HG03139 (cell line): ENCODE measurements around the gene S100B.

Experiments used
- ATAC-seq: cut with Tn5 transposase; IDR thresholded peaks from one replicate; pipeline ENCODE4 v1.9.1; 2021; ENCODE audit not compliant: unreplicated experiment

S100B gene

DNA sequence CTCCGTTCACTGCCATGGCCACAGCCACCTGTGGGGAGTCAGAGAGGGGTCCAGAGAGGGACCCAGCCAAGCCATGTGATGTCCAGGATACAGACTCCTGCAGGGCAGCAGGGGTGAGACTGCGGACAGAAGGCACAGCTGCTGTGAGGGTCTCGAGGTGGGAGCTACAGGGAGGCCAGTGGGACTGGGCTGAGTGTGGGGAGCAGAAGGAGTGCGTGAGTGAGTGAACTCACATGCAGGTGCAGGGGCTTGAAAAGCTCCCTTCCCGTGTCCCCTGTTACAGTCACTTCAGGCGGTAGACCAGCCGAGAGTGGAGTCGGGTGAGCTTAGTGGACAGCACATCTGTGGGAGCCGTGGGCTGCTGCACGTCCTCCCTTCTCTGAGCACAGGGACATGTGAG is 42.4 kb downstream of the S100B start:
- no peak for ATAC-seq

DNA sequence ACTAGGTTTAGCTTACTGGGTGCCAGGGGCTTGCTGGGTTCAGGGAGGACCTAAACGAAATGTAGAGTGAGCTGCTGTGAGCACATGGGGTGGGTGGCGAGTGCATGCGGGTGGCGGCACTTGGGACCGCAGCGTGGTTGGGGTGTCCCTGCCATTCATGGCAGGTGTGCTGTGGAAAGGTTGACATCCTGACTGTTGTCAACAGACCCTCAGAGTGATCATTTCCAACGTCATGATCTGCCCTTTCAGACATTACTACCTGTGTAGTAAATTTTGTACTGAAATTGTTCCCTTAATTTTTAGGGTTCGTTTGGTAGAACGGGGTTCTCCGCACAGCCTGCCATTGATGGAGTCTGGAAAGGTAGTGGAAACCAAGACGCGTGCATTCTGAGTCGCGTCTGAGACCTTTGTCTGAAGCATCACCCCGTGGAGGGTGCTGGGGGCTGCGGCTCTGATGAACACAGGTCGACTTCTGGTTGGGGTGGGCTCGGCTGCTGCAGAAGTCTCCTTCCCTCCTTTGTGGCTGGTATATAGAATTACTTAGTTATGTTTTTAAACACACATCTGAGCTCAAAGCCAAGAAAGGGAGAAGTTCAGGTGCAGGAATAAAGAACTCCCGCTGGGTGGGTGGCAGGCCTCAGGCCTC is 43.3 kb downstream of the S100B start:
- no peak for ATAC-seq

DNA sequence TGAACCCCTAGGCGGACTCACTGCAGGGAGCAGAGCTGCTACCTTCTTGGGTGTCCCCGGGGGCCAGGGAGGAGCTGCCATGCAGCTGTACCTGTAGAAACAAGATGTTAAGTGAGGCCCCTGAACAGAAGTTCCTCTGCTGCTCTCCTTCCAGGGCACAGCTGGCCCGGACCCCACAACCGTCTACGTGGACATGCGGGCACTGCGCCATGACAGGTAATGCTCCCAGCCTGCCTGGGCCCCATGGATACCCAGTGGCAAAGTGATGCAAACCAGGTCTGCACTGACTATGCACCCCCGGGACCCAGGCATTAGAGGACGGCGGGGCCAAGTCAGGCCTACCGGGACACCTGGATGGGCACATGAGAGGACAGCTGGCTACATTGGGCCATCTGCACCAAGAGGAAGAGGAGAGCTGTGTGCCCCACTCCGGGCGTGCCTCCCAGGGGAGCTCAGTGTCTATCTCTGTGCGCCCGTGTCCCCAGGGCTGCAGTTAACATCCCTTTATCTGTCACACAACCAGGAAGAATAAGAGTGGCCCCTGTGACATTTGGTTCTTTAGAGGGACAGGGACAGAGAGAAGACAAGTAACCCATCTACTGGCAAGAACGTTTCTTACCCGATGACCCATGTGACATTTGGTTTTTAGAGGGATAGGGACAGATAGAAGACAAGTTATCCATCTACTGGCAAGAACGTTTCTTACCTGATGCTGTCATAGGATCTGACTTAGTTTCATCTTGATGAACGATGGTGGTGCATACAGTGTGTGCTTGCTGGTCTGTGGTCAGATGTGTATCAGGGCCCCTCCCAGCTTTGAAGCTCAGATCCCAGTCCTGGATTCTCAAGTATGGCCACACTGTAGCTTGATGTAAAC is 44.1 kb downstream of the S100B start:
- ATAC-seq = no peak

DNA sequence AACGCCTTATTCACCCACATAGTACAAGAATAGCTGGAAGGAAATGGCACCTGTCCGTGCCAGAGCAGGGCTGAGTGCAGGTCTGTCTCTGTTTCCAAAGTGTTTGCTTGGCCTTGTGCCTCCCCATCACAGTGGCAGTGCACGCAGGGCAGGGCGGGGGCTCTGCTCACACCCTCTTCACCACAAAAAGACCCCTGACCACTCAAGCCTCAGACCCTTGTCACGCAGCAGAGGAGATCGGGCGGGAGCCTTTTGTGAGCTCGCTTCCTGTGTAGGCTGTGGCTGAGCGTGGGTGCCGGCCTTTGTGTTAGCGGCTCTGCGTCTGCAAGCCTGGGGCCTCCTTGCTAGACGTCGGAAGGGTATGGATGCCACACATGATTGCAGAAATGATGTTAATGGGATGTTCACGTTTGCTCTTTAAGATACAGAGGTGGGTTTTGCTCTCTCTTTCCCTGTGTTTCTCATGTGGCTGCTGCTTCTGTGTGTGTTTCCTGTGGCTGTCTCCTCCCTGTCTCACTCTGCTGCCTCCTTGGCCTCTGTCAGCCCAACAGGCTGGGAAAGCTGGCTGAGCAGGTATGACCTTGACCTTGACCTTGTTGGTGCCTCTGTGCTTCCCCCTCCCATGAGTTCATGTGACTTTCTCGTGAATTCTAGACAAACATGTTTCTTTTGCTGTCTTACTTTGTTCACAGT is 45.4 kb downstream of the S100B start:
- ATAC-seq = no peak

DNA sequence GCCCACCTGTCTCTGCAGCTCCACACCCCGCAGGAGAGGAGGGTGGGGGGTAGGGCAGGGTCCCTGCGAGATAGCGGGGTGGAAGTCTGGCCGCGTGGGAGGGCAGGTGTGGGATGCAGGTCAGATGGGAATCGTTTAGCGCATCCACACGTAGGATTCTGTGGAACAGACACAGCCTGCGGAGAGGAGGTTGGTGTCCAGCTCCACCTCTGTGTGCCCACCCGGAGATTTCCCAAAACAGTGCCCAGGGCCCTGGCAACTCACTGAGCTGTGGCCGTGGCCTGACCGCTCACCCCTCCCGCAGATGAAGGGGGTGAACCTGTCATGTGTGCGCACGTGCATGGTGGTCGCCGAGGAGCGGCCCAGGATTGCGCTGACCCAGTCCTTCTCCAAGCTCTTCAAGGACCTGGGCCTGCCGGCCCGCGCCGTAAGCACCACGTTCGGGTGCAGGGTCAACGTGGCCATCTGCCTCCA is 46.9 kb downstream of the S100B start:
- ATAC-seq = no peak

DNA sequence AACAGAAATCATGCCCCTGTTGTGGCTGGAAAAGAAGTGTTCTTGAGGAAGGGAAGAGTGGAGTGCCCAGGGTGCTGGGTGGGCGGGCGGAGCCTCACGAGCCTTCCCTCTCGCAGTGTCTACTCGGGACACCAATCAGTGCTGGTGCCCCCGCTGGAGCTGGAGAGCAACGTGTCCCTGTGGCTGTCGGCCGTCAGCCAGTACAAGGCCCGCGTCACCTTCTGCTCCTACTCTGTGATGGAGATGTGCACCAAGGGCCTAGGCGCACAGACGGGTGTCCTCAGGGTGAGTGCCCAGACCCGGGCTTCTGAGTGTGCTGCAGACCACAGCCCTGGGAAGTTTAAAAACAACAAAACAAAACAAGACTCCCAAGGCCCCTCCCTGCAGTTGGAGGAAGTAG is 47.4 kb downstream of the S100B start:
- ATAC-seq = no peak

GRCh38 chr21:46556802-46557201 is 48.1 kb downstream of the S100B start:
- no peak for ATAC-seq

GRCh38 chr21:46555678-46556077 is 49.2 kb downstream of the S100B start:
- no peak for ATAC-seq

DNA sequence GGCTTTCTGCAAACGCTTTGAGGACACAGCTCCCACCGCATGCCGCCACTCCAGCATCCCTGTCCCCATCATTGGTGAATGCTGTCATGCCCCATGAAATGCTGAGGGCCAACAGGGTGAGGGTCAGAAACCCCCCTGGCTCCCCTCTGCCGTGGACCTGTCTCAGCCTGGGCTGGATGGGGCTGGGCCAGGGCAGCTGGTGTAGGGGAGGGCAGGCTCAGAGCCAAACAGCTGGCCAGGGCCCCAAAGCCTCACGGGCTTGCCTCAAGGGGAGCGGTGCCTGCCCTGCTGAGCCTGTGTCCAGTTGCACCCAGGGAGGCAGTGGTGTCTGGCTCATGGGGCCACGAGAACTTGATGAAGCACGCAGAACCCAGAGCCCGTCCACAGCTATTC is 49.7 kb downstream of the S100B start:
- no peak for ATAC-seq

DNA sequence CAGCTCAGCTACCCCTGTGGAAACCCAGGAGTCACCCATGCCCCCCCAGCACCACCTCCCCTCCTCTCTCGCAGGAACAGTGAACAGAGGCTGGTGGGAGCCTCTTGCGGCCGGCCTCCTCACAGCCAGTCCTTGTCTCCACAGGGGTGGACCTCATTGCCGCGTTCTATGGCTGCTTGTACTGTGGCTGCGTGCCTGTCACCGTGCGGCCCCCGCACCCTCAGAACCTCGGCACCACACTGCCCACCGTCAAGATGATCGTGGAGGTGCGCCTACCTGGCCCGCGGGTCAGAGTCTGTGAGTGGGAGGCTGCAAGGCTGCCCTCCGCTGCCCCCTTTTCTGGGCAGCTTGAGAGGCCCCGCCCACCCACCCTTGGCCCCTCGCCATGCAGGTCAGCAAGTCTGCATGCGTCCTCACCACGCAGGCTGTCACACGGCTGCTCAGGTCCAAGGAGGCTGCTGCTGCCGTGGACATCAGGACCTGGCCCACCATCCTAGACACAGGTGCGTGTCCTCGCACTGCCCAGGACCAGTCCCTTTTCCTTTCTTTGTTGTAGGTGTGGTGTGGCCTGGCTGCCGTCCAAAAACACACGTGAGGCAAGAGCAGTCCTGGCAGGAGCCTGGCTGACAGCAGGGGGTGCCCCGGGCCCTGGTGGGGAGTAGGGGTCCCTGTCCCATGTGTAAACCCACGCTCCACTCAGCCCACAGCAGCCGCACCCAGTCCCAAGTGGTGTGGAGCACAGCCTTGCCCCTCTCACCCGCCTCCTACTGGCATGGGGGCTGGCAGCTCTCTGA is 50.3 kb downstream of the S100B start:
- ATAC-seq = no peak

DNA sequence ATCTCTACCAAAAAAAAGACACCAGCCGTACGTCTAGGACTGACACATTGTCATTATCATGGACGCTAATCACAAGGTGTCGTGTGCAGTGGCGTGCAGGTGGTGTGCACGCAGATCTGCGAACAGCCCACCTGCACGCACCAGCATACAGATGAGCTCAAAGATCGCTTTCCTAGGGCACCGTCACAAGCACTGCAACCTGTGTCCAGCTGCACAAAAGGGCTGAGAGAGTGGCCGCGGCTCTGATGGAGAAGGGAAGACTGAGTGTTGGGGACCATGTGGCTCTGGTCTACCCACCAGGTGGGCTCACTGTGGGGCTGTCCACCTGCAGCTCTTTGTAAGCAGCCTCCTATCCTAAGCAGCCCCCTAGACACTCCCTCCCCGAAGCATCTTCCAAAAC is 50.9 kb downstream of the S100B start:
- ATAC-seq = no peak

GRCh38 chr21:46552865-46553379 is 52.0 kb downstream of the S100B start:
- ATAC-seq = no peak

GRCh38 chr21:46552274-46552673 is 52.6 kb downstream of the S100B start:
- no peak for ATAC-seq

- no peak for ATAC-seq
Observed at GRCh38 chr21:46551636-46552241, 53.1 kb downstream of the S100B start.

- ATAC-seq = no peak
Observed at GRCh38 chr21:46550116-46550941, 54.6 kb downstream of the S100B start.

DNA sequence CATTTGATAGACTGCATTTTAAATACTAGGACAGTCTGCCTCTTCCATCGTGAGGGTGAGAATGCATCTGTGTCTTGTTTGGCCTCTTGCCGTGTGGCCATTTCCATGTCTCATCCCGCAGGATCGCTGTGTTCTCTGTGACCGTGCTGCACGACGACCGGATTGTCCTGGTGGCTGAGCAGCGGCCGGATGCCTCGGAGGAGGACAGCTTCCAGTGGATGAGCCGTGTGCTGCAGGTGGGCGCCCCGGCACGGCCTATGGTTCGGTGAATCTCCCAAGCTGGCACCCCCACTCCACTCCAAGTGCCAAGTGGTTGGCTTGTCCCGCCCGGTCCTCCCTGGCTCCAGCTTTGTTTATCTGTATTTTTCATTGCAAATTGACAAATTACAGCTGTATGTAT is 55.2 kb downstream of the S100B start:
- no peak for ATAC-seq
